GM18861 (cell line): ENCODE data around the gene CSPG5.

Source experiments
- ATAC-seq: cut with Tn5 transposase; IDR thresholded peaks from one replicate; pipeline ENCODE4 v1.9.1; 2021; ENCODE audit not compliant: unreplicated experiment

CSPG5 gene

GRCh38 chr3:47578691-47579632, at the start of gene CSPG5:
CSPG5 (minus strand) TSS chr3:47578865; CDS start chr3:47578693, 172 bp downstream.
- no peak for ATAC-seq

GRCh38 chr3:47628426-47628825, 49.8 kb upstream of the CSPG5 start:
- ATAC-seq = no peak

- ATAC-seq = no peak
Measured at GRCh38 chr3:47622671-47623461, 44.2 kb upstream of the CSPG5 start.

GRCh38 chr3:47617086-47618010, 38.7 kb upstream of the CSPG5 start:
- no peak for ATAC-seq

- ATAC-seq = no peak
Measured at GRCh38 chr3:47614788-47615187, 36.1 kb upstream of the CSPG5 start.

- ATAC-seq = no peak
Measured at GRCh38 chr3:47613722-47614121, 35.1 kb upstream of the CSPG5 start.

GRCh38 chr3:47612879-47613278, 34.2 kb upstream of the CSPG5 start:
- no peak for ATAC-seq

- ATAC-seq = no peak
Measured at GRCh38 chr3:47612178-47612577, 33.5 kb upstream of the CSPG5 start.

- no peak for ATAC-seq
Measured at GRCh38 chr3:47611576-47611975, 32.9 kb upstream of the CSPG5 start.

- no peak for ATAC-seq
Measured at GRCh38 chr3:47610583-47610982, 31.9 kb upstream of the CSPG5 start.

- ATAC-seq = no peak
Measured at GRCh38 chr3:47607335-47607734, 28.7 kb upstream of the CSPG5 start.

GRCh38 chr3:47606165-47606564, 27.5 kb upstream of the CSPG5 start:
- ATAC-seq = no peak

GRCh38 chr3:47605652-47606051, 27.0 kb upstream of the CSPG5 start:
- ATAC-seq = no peak

- ATAC-seq = no peak
Measured at GRCh38 chr3:47604145-47604544, 25.5 kb upstream of the CSPG5 start.

- no peak for ATAC-seq
Measured at GRCh38 chr3:47603332-47603731, 24.7 kb upstream of the CSPG5 start.

- no peak for ATAC-seq
Measured at GRCh38 chr3:47601281-47601680, 22.6 kb upstream of the CSPG5 start.

GRCh38 chr3:47594792-47595191, 16.1 kb upstream of the CSPG5 start:
- ATAC-seq = no peak

- no peak for ATAC-seq
Measured at GRCh38 chr3:47592066-47592795, 13.6 kb upstream of the CSPG5 start.

GRCh38 chr3:47590216-47590615, 11.6 kb upstream of the CSPG5 start:
- no peak for ATAC-seq

GRCh38 chr3:47588587-47588986, 9.9 kb upstream of the CSPG5 start:
- ATAC-seq = no peak
